GM12864 (cell line): ENCODE measurements around the gene THTPA.

Source experiments
- DNase-seq: peaks from one replicate; pipeline ENCODE4 v3.0.0-alpha.2; 2011; ENCODE audit warnings: low read depth
- H3K4me3 ChIP-seq: 2 replicates; pipeline ENCODE4 v1.5.1; 2011; ENCODE audit warnings: mild to moderate bottlenecking, low read depth, low read length, control low read depth
- TF ChIP-seq, protein P1 (sequence below): IDR thresholded peaks from 2 replicates; pipeline ENCODE4 v1.5.1; 2011; ENCODE audit warnings: low read depth, mild to moderate bottlenecking, moderate library complexity, low read length, control low read depth, inconsistent platforms; ENCODE audit errors: missing control alignments

THTPA gene

GRCh38 chr14:23569443-23570151 is 13.5 kb downstream of the THTPA start:
- H3K4me3 ChIP-seq, result no peak overlapping the region
- TF ChIP-seq, protein P1, sequence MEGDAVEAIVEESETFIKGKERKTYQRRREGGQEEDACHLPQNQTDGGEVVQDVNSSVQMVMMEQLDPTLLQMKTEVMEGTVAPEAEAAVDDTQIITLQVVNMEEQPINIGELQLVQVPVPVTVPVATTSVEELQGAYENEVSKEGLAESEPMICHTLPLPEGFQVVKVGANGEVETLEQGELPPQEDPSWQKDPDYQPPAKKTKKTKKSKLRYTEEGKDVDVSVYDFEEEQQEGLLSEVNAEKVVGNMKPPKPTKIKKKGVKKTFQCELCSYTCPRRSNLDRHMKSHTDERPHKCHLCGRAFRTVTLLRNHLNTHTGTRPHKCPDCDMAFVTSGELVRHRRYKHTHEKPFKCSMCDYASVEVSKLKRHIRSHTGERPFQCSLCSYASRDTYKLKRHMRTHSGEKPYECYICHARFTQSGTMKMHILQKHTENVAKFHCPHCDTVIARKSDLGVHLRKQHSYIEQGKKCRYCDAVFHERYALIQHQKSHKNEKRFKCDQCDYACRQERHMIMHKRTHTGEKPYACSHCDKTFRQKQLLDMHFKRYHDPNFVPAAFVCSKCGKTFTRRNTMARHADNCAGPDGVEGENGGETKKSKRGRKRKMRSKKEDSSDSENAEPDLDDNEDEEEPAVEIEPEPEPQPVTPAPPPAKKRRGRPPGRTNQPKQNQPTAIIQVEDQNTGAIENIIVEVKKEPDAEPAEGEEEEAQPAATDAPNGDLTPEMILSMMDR, result peak; percentile 18
- DNase-seq, result no peak

DNA sequence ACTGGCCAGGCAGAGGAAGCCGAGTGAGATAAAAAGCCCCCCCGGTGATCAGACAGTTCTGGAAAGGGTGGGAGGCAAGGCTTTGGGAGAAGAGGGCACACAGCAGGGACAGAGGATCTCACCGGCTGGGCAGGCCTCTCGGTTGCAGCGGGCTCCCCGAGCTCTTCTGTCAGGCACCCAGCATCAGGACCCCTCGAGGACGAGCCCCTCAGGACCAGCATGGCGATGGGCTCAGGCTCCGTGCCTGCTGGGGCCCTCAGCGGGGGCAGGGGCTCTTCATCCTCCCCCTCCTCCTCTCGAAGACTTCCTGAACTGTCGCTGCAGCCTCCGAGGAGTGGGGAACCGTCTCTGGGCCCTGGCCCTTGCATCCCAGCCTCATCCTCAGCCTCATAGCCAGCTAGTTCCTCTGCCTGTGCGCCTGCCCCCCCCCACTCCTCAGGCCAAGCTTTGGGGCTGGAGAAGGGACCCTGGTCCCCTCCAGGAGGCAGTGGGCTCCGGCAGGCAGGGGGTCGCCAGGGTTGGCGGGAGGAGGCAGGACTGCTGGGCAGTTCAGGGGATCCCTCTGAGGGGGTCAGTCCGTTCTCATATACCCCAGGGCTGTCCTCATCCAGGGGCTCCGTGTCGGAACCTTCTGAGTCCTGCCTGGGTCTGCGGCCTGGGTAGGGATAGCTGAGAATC is 14.9 kb downstream of the THTPA start:
- no peak overlapping the region for H3K4me3 ChIP-seq

DNA sequence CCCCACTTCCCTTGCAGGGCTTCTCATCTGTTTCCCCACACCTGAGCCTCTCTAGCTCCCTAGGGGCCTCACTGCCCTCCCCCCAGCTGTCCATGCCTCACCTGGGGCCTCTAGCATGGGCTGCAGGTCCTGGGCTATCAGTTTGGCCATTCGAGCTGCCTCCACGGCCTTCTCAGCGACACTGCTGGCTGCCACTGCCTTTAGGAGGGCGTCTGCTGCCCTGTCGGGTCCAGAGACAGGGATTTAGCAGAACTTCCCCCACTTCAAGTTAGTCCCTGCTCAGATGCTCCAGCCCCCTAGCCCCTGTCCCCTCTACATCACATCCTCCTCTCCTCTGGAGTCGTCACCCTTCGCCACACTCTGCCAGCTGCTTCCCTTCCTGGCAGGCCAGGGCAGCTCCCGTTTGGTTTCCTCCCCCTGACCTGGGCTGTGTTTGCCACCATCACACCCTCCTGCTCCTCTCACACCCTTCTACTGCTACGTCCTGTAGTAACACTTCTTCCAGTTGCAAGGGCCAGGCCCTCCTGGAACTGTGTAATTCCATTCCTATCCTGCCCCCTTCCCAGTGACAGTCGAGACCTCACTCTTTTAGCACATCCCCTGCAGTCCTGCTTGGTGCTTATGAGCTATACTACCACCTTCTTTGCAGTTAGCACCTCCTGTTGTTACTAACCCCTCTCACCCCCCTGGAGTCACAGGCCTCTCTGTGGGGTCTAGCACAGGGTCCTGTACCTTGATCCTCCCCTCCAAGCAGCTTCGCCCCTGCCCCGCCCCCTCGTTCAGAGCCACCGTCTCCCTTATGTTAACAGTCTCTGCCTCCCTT is 15.8 kb downstream of the THTPA start:
- TF ChIP-seq, protein P1, result no peak
- H3K4me3 ChIP-seq, result no peak overlapping the region
- no peak for DNase-seq

More for the DNA sequence above, 14.9 kb downstream of the THTPA start:
- DNase-seq, result no peak
- TF ChIP-seq, protein P1, result no peak

DNA sequence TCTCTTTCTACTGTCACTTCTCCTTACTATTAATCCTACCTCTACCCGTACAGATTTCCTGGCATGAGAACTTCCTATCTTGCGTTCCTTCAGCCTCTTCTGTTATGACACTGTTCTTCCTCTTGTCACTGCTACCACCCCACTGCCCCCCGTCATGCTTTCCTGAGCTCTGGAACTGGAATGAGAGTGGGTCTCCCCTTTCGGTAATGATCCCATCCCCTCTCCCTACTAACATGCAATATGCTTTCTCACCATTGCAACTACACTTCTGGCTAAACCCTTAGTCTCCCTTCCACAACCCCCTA is 16.4 kb downstream of the THTPA start:
- H3K4me3 ChIP-seq, result no peak overlapping the region
- TF ChIP-seq, protein P1, result no peak
- DNase-seq, result no peak

GRCh38 chr14:23572836-23573235 is 16.8 kb downstream of the THTPA start:
- H3K4me3 ChIP-seq, result no peak overlapping the region
- no peak for DNase-seq
- TF ChIP-seq, protein P1, result no peak

GRCh38 chr14:23573384-23574015 is 17.4 kb downstream of the THTPA start:
- TF ChIP-seq, protein P1, result no peak
- DNase-seq, result no peak
- no peak overlapping the region for H3K4me3 ChIP-seq
